Vagina (tissue), 2 donors: ENCODE data around the gene PTPRK.

Experiments
- POLR2A ChIP-seq, 2 donors: fragments of 450-650 bp; IDR thresholded peaks; one replicate each; pipeline ENCODE4 v1.6.1; 2017; ENCODE audit warnings: antibody characterized with exemption in 2 of 2, mild to moderate bottlenecking in 2 of 2, moderate library complexity in 2 of 2
- POLR2AphosphoS5 ChIP-seq, 2 donors: sonication (generic); formaldehyde crosslinking; IDR thresholded peaks; one replicate each; pipeline ENCODE4 v1.9.0; 2017; ENCODE audit warnings: antibody characterized with exemption in 2 of 2, mild to moderate bottlenecking in 2 of 2, low read depth in 1 of 2; ENCODE audit not compliant: insufficient read depth in 1 of 2
- TF ChIP-seq, protein P1 (sequence below), 3 experiments: fragments of 450-650 bp in 2 of 3; fragments of 200-600 bp in 1 of 3; sonication (generic) in 1 of 3; IDR thresholded peaks; one replicate each; pipeline ENCODE4 v1.5.1; 2017 to 2019; ENCODE audit warnings: antibody characterized with exemption in 3 of 3, mild to moderate bottlenecking in 2 of 3, moderate library complexity in 2 of 3

DNA sequence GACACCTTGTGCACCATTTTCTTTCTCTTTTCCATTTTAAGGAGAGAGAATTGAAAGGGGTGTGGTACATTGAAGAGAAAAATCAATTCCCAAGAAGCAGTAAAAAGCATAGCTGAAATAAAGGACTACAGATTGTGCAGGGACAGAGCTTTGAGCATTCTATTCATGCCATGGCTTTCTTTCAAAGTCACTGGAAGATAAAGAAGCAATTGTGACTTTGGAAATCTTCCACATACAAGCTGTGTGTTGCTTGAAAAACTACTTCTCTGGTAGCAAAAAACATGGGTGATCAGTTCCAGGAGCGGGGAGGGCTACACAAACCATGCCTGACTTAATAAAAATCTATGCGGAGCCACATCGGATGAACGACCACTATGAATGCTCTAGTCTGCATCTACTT, 389.4 kb downstream of the PTPRK start:
- TF ChIP-seq, protein P1, sequence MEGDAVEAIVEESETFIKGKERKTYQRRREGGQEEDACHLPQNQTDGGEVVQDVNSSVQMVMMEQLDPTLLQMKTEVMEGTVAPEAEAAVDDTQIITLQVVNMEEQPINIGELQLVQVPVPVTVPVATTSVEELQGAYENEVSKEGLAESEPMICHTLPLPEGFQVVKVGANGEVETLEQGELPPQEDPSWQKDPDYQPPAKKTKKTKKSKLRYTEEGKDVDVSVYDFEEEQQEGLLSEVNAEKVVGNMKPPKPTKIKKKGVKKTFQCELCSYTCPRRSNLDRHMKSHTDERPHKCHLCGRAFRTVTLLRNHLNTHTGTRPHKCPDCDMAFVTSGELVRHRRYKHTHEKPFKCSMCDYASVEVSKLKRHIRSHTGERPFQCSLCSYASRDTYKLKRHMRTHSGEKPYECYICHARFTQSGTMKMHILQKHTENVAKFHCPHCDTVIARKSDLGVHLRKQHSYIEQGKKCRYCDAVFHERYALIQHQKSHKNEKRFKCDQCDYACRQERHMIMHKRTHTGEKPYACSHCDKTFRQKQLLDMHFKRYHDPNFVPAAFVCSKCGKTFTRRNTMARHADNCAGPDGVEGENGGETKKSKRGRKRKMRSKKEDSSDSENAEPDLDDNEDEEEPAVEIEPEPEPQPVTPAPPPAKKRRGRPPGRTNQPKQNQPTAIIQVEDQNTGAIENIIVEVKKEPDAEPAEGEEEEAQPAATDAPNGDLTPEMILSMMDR (IDR thresholded peaks at IDR 0.05): no peak
- TF ChIP-seq POLR2AphosphoS5 (IDR thresholded peaks at IDR 0.05; ENCODE audit: insufficient read depth in 1 of 2, low read depth in 1 of 2): no peak
- TF ChIP-seq POLR2A (IDR thresholded peaks at IDR 0.05): no peak
